ENCODE measurements around the gene PRKCE.

PRKCE gene

DNA sequence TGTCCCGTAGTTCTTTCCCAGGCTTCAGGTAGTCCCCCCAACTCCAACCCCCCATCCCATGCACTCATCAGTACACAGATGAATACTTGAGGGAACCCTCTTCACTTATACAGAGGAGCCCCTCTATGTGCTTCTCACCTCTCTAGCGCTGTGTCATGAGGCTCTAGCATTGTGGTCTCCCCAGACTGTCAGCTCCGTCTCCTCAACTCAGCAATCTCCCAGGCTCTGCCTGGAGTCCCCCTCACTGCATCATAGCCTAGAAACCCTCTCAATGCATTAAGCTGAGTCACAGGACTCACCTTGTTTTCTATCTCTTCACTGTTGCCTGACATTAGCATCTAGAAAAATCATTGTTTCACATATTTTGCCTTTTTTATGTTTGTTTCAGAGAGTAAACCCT is 20.2 kb upstream of the PRKCE start:
- DNase-seq (ENCODE audit: extremely low read depth in 1 of 2, low read depth in 1 of 2): no peak

DNA sequence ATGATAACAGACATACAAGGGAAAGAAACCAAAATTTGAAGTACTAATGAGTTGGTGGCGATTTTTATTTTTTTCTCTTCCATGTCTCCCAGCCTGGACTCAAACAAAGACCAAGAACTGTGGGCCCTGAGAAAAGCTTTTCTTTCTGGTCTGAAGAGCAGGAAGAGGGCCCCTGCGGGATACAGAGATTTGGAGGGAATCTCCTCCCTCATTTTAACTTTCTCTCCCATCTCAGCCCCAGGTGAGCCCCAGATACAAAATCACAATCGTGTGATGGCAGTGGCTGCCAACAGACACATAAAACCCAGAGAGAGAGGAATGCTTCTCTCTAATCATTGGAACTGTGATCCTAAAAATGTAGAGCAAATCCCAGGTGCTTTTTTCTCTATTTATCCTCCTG is 19.5 kb upstream of the PRKCE start:
- DNase-seq (ENCODE audit: extremely low read depth in 1 of 2, low read depth in 1 of 2): no peak

DNA sequence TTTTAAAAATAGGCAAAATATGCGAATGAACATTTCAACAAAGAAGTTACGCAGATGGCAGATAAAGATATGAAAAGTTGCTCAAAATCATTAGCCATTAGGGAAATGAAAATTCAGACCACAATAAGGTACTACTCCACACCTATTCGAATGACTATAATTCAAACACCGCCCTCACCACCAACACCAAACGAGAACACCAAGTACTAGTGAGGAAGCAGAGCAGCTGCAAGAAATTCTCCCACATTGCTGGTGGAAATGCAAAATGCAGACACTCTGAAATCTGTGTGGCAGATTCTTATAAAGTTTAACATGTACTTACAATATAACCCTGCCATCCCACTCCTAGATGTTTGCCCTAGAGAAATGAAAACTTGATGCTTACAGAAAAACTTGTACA is 17.3 kb upstream of the PRKCE start:
- no peak for DNase-seq (ENCODE audit: extremely low read depth in 1 of 2, low read depth in 1 of 2)

DNA sequence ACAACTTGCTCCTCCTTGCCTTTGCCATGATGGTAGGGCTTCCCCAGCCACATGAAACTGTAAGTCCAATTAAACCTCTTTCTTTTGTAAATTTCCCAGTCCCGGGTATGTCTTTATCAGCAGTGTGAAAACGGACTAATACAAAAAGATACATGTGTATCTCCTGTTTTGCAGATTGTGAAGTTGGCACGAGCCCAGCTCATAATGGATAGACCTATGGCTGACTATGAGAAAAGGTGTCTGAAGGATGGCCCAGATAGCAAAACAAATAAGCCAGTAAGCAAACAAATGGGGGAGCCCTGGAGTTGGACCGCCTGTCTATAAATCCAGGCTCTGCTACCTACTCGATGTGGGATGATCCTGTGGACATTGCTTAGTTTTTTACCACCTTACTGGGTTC is 15.5 kb upstream of the PRKCE start:
- no peak for DNase-seq (ENCODE audit: extremely low read depth in 1 of 2, low read depth in 1 of 2)

DNA sequence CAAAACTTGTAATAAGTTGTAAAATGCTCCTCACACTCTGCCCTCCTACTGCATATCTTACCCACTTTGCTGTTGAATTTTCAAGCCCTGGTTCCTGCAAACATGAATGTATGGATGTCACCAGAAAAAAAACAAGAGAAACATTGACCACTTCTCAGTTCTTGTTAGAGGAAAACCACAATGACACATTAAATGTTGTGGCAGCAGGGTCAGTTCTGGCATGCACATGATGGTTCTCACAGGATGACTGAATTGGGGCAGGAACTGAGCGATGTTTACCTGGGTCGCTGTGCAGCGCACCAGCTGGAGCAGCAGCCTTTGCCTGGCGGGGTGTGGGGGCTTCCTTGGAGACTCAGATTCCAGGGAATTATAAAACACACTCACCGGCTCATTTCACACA is 14.0 kb upstream of the PRKCE start:
- DNase-seq (ENCODE audit: extremely low read depth in 1 of 2, low read depth in 1 of 2): no peak

DNA sequence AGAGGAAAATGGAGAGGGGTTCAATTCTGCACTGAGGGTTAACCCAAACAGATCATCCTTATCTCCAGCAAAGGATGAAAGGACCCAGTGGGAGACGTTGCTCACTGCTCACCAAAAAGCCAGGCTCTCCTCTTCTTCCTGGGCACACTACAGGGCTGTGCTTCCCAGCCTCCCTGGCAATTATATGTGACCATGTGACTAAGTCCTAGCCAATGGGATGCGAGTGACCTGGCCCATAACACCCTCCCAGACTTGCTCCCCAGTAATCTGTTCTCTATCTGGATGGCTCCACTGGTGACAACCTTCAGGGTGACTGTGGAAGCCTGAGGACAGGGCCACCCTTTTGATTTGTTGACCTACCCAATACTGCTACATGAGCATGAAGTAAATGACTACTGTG is 10.9 kb upstream of the PRKCE start:
- no peak for DNase-seq (ENCODE audit: extremely low read depth in 1 of 2, low read depth in 1 of 2)

DNA sequence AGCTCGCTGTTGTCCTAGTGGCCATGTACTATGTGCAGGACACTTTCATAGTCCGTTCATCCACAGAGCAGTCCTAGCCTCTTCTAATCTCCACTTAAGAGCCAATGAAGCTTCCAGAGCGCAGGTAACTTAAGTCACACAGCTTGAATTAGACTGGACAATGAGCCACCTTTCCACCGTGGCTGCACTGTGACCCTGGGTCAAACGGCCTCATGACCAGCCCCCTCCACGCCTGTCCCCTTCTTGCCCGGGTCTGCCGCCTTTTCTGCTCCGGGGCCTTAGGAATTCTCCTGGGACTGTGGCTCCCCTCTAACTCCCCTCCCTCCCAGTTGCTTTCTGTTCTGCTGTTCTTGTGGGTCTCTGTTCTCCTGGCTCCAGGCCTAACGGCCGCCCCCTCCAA is 8.4 kb upstream of the PRKCE start:
- DNase-seq (ENCODE audit: extremely low read depth in 1 of 2, low read depth in 1 of 2): no peak

DNA sequence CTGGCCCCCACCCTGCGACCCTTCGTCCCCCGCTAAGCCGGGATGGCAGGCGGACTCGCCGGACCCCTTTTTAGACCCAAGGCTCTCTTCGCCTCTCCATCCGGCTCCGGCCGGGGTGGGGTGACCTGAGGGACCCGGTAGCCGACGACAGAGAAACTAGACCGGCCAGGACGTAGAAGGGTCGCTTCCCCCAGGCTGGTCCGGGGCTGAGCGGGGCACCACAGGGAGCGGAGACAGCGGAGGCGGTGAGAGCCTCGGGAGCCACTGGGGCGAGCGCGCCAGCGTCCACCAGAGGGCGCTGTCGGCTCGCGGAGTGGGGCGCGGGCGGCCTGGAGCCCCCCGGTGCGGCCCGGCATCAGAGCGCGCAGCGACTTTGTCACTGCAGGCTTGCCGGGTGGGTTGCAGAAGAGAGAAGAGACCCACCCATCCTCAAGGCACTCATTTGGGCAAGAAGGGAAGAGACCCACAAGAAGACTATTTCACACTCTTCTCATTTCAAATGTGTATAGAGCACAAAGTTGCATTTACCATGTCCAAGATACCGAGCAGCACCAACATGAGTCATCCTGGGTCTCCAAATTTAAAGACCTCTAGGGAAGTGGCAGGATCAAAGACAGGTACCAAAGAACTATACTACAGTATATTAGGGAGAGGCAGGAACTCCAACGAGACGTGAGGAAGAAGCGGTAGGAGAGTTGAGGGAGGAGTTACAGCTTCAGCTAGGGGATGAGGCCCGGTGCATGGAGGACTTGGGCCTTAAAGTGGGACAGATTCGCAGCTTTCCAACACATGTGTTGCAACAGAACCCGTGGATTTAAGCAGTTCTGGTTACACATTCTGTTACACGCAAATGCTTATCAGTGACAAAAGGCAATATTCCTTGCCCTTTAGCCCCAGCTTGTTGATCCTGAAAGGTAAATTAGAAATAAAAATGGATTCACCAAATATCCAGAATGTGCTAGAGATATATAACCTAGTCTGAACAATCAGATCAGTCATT is 7.6 kb upstream of the PRKCE start:
- peak in 1 of 2 donors; percentile 69 for DNase-seq (ENCODE audit: extremely low read depth in 1 of 2, low read depth in 1 of 2)

DNA sequence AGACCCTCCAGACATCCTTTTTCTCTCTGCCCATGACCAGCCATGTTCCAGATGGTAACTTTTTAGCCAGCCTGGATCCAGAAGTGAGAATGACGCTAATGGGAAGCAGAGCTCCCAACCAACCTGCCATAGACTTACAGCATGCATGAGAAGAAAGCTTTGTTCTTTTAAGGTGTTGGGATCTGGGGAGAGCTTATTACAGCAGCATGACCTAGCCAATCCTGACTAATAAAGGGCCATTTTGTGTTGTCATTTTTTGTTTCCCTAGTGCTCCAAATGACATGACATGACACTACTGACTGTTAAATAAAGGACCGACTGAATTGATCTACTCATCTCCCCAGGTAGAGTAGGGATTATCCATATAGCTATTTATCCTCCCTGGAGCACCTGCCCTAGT is 5.2 kb upstream of the PRKCE start:
- DNase-seq (ENCODE audit: extremely low read depth in 1 of 2, low read depth in 1 of 2): no peak

DNA sequence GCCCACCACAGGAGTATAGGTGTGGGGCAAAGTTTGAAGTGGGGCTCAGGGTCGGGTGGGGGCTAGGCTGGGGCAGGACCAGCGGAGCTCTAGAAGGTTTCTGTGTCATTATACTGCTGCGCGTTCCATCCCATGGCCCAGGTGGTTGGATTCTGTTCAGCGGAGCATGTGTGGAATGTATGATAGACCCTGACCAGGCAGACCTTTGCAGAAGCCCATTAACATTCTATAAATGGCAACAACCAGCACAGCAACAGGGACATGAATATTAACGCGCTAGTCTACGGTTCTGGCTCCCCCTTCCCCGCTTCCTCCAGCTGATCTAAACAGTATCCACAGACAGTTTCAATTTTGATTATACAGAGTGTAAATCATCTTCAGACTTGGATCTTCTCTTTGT is 4.1 kb upstream of the PRKCE start:
- DNase-seq (ENCODE audit: extremely low read depth in 1 of 2, low read depth in 1 of 2): no peak

DNA sequence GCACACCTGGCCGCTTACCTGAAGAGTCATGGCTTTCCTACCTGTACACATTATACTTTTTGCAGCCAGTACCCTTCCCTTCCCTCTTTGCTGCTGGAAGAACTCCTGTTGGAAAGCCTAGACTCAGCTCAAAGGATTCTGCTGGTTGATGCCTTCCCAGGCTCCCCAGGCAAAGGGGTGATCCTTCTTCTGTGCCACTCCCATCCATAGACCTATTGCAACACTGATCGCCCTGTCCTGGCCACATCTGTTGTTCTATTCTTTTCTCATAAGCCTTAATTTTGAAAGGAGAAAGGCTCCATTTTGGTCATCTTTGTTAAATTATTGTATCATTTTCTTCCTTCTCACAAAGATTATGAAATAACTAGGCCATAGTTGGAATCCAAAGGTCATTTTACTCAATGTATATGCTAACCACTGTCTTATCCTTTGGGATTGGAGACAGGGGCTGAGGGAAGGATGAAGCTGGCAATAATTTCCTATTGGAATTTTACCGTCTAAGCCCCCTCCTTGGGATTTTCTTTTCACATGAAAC is 3.4 kb upstream of the PRKCE start:
- no peak for DNase-seq (ENCODE audit: extremely low read depth in 1 of 2, low read depth in 1 of 2)

DNA sequence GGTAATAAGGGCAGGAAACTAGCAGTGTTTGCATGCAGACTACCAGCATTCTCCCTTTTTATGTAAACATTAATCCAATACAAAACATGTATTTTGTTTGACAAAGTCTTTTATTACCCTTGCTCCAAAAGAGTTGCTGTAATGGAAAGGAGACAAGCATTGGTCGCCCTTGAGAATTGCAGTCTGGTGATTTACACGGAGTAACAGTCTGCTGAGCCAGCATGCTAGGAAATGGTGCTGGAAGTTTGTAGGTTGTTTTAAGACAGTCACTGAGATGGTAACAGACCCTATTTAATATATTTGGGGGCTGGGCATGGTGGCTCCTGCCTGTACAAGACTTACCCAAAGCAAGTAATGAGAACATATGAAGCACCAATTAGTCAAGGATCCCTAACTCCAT is 2.8 kb upstream of the PRKCE start:
- DNase-seq (ENCODE audit: extremely low read depth in 1 of 2, low read depth in 1 of 2): no peak

DNA sequence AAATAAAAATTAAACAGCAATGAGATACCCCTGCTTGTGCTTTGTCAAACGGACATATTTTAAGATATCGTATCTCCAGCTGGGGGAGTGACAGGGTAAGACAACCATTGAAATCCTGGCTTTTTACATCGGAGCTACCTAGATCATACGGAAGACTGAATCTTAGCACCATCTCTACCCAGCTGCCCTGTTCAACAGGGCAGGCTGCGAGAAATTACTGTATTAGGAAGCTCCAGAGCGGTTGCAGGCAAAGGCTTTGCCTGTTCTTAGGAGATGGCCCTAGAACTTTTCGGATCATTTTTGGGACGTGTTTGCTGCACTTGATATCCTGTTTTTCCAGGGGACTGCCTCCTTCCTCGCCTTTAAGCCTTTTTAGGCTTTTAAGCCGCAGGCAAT is 2.0 kb upstream of the PRKCE start:
- no peak for DNase-seq (ENCODE audit: extremely low read depth in 1 of 2, low read depth in 1 of 2)

DNA sequence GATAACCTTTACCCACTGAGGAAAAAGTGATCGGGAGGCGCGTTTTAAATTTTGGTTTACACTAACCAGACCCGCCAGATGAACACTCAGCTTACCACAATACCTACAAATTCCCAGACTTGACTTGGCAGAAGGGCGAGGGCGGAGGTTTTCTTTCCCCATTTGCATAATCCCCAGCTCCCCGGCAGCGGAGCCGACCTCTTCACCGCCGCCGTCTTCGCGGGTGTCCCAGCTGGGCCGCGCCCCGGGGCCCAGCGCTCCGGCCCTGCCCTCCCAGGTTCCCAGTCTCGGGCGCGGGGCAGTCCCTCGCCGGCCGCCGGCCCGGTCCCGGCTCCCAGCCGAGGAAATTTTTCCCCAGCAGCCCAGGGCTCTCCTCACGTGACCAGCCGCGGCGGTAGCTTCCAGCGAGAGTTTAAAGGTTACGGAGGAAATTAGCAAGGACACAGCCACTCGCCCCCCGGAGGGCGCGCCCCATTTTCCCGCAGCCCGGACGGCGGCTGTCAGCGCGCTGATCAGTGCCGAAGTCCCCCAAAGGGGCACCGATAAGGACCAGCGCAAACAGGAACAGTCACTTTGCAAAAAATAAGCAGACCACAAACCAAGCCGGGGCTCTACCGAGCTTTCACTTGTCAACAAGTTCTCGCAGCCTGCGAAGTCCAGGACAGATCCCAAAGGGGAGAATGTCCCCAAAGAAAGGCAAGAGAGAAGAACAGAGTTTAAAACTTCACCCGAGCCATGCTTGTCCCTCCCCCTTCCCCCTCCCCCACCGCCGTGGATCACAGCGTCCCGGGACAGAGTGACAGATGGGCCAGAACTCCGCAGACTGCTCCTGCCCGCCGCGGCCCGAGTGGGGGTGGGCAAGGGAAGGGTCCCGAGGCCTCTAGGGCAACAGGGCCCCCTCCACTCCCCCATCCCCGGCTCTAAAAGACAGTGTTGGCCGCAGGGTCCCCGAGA is 1.3 kb upstream of the PRKCE start:
- peak in 1 of 2 donors; percentile 49 for DNase-seq (ENCODE audit: extremely low read depth in 1 of 2, low read depth in 1 of 2)

DNA sequence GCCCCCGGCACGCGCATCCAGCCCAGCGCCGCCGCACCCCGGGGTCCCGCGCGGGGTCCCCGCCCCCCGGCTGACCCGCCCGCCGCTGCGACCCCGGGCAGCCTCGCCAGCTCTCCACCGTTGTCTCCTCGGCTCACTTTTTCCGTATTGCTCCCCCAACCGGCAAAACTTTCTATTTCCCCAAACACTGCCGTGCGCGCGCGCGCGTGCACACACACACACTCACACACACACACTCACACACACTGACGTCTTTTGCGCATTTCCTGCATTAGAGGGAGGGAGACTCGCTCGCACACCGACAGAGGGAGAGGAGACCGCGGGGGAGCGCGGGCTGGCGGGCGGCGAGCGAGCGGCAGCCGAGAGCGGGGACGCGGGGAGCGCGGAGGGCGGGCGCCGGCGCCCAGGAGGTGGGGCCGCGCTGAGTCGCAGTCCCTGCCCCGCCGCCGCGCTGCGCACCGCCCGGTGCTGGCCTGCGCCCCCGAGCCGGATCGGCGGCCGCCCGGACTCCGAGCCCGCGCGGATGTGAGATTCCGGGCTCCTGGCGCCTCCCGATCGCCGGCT is 542 bp upstream of the PRKCE start:
- peak; percentile 83 to 88 for DNase-seq (ENCODE audit: extremely low read depth in 1 of 2, low read depth in 1 of 2)

DNA sequence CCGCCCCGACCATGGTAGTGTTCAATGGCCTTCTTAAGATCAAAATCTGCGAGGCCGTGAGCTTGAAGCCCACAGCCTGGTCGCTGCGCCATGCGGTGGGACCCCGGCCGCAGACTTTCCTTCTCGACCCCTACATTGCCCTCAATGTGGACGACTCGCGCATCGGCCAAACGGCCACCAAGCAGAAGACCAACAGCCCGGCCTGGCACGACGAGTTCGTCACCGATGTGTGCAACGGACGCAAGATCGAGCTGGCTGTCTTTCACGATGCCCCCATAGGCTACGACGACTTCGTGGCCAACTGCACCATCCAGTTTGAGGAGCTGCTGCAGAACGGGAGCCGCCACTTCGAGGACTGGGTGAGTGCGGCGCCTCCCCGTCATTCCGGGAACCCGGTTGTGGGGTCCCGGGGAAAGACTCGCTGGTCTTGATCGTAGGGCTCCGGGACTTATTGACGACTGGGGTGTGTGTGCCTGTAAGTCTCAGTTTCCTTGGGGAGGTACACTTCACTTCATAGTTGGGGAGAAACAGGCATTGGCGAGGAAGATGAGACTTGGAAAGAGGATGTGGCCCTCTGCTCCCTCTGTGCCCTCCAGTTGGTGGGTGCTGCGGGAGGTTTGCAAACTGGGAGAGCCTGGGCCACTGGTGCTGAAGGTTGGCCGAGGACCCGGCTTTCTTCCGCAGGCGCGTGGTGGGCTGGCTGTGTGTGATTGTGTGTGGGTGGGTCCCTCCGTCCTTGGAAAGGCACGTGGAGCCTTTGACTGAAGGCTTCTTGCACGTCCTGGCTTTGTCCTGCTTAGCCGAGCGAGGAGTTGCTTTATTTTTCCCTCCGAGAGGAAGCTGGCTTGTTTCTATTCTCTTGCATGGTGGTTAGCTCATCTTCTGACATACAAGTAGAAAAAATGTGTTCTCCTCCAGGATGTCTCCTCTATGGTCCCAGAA is 886 bp downstream of the PRKCE start:
- DNase-seq (ENCODE audit: extremely low read depth in 1 of 2, low read depth in 1 of 2): no peak

DNA sequence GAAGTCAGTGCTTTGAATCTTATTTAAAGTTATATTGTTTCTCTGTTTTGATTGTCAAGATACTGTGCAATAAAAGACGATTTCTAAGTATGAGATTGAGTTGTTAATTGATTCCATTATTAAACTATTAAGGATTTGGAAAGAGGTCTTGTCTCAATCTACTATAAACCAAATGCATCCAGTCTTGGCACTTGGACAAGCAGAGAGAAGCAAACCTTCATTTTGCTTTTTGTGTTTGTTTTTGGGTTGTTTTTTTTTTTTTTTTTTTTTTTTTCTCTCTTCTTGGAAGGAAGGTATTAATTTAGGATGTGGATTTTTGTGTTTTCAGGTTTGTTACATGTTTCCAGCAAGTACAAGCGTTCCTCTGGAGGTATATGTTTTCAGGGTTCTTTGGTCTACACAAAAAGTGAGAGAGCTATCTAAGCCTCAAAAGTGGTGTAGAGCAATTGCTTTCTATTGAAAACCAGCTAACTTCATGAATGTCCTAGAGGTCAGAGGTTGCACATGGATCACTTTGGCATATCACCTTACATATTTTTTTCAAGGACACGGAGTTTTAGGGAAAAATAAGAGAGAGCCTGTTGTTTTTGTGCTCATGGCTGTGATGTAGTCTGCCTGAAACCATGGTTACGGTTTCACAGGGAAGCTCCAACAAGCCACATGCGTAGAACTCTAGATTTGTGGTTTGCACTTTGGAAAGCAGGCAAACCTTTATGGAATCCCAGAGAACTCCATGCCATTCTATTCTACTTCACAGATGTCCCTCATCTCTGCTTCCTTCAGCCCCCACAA is 1.8 kb downstream of the PRKCE start:
- DNase-seq (ENCODE audit: extremely low read depth in 1 of 2, low read depth in 1 of 2): no peak

DNA sequence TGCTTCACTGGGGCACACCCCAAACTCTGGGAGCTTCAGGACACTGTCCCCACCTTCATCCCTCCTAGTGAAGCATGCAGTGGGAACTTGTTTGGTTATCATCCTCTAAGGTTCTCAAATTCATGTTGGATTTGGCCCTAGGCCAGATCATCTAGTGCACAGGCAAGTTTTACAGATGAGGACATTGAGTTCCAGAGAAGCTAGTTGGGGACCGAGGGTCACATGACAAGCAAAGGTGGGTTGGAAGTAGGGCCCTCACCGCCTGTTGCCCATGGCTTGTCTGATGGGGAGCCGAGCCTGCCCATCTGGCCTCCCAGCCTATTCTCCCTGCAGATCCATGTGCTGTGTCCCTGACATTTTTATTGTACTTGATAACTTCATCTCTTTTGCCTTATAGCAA is 2.8 kb downstream of the PRKCE start:
- no peak for DNase-seq (ENCODE audit: extremely low read depth in 1 of 2, low read depth in 1 of 2)

DNA sequence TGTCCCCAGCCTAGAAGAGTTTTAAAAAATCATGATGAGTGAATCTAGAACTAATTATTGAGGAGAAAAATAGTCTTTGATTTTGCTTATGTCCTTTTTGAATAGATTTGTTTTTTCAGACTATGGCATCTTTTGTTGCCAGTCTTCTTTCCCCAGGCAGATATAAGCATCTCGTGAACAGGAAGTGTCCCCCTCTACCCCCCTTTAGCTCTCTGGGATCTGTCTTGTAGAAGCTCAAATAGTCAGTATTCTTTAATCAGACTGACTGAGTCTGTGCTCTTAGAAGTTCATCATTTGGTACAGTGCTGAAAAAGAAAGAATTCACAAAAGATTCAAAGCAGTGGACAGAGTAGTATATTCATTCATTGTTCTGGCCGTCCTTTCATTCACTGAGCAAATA is 10.4 kb downstream of the PRKCE start:
- DNase-seq (ENCODE audit: extremely low read depth in 1 of 2, low read depth in 1 of 2): no peak
